ENCODE measurements around the gene MMGT1.
A peak's percentile ranks its signal among the peaks of the same experiment; 100 is the strongest.

Gene MMGT1

DNA sequence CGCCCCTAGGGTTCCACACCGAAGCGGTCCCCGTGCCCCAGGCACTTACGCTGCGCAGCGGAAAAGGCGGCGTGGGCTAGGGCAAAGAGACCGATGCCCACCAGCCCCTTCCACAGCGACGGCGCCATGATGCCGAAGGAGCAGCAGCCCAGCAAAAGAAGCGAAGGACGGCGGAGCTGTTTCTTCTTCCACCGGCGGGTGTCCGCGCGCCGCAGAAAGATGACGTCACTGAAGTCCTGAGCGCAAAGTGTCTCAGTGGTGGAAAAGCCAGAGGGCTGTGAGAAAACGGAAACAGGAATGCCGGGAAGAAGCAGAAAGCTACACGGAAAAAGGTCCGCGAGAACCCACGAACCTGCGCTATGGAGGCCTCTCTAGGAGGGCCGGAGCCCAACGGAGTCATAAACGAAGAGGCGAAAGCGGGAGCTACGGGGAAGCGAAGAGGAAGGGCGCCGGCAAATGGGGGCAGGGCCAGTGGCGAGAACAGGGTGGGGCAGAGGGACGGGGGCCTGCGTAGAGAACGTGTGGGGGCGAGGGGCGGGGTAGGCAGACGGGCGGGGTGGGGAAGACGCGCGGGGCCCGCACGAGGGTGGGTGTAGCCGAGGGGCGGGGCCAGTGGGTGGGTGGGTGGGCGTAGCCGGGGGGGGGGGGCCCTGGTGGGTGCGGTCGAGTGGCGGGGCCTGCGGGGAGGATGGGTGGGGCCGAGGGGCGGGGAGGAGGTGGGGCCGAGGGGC lies at the start of gene MMGT1:
Gene MMGT1, minus strand, starts transcription at position 441 of the 731 bp plus-strand sequence. Its CDS starts 313 bp downstream, at position 128.
- DNase-seq: peak; percentile 93

DNA sequence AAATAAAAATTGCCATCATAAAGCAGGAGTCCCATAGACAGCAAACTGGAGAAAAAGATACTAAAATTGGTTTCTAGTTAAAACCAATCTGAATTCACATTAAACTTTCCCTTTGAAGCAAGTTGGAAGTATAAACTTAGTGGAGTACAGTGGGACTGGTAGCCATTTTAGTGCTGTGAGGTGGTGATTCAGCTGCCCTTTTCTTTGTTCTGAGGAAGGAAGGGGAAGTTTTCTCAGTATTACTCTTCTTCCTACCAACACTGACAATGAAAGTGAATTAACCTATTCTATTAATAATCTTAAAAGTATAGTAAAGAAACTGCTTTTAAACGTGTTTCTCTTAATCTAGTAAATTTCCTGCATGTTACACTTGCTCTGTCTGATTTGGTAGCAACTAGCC lies 48.1 kb upstream of the MMGT1 start:
- DNase-seq: no peak

DNA sequence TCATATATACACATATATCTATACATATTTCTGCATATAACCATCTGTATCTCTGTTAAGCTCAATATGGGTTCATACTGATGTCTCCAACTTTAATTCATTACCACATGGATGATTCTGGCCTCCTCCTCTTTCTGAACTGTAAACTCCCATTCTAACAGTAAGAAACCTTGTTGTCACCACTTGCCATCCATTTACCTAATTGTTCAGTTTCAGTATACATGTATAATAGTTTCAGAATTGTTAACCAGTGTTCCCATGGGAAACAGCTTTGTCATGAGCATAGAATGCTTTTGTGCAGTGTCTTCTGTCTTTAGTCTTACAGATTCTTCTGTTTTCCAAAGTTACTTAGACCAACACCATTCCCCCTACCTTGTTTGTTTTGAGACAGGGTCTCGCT lies 47.4 kb upstream of the MMGT1 start:
- no peak for DNase-seq

DNA sequence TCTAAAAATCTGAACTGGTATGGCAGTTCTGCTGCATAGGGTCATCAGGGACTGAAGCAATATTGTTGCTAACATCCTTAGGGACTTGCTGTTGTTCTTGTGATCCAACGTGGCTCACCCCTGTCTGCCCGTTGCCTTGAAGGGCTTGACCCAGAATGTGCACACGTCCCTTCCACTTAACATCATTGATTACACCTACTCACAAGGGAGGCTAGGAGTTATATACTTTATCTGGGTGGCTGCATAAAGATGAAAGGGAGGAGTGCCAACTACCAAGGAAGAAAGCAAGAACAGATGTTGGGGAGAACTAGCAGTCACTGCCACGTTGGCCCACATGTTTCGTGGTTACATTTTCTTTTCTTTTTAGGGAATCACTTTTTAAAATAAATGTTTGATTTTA lies 45.4 kb upstream of the MMGT1 start:
- DNase-seq: no peak

DNA sequence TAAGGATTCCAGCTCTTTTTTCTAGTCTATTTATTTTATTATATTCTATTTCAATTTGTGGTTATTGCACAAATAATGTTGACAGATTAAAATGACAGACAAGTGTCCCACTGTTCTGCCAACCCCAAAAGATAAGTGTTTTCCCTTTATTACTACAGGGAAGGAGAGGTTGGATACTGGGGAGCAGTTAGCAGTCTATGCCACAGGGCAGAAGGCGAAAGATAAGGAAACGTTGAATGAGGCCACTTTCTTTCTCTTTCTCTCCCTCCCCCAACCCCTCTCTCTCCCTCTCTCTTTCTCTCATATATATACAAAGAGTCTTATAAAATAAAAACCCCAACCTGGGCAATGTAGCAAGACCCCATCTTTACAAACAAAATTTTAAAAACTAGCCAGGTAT lies 43.1 kb upstream of the MMGT1 start:
- no peak for DNase-seq

DNA sequence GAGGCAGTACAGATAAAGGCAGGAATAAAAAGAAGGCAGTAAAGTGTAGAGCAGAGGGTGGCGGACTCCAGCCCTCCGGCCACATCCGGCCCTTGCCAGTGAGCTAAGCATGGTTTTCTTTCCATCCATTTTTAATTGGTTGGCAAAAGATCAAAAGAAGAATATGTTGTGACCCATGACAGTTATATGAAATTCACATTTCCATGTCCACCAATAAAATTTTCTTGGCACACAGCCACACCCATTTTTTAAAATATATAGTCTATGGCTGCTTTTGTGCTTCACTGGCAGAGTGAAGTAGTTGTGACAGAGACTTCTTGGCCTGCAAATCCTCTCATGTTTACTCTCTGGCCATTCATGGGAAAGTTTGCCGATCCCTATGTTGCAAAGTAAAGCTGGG lies 41.2 kb upstream of the MMGT1 start:
- no peak for DNase-seq

DNA sequence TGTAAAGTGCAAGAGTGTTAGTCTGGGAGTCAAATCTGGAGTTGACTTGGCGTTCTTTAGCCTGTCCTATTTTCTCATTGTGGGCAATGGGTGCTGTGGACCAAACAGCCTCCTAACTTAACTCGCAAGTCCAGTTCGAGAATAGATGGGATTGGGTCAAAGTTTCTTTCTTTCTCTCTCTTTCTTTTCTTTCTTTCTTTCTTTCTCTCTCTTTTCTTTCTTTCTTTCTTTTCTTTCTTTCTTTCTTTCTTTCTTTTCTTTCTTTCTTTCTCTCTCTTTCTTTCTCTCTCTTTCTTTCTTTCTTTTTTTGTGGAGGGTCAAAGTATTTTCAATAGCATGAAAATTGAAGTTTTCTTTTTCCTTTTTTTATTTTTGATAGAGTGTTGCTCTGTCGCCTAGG lies 14.5 kb upstream of the MMGT1 start:
- DNase-seq: no peak

DNA sequence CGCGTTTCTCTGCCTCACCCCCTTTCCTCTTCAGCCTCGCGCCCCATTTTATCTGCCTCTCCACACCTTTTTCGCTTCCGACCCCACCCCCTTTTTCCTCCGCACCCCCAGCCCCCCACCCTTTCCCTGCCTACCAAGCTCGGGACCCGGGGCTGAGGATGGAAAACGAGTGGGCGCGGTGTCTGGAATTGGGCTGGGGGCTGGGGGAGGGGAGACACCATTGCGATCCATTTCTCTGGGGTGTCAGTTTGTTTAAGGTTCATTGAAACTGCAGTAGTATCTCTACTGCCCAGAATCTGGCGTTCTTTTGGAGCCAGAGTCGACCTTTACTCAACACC lies 12.2 kb upstream of the MMGT1 start:
- no peak for DNase-seq

DNA sequence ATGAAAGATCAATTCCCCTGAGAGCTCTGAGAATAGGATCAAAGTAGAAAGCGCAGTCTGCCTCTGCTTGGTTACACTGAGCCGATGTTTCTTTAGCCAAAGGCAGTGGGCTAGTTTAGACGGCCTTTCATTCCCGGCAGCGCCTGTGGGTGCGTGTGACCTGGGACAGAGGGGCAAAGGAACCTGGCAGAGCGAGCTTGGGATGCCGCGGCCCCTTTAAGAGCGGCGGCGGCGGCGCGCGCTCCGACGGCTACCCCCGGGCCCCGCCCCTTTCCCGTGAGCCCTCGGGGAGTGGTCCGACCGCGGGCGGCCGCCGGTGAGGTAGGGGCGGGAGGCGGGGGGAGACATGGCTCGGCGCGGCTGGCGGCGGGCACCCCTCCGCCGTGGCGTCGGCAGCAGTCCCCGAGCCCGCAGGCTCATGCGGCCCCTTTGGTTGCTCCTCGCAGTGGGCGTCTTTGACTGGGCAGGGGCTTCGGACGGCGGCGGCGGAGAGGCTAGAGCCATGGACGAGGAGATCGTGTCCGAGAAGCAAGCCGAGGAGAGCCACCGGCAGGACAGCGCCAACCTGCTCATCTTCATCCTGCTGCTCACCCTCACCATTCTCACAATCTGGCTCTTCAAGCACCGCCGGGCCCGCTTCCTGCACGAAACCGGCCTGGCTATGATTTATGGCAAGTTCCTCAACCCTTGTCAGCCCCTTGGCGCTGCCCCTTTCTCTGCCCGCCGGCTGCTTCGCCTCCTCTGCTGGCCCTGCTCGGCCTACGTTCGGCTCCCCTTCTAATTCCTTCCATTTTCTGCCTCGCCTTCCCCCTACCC lies 11.6 kb upstream of the MMGT1 start, which contains the start of gene SLC9A6:
Gene SLC9A6, plus strand, starts transcription at position 279 of the 816 bp plus-strand sequence. Its CDS starts 224 bp downstream, at position 503.
- peak; percentile 73 for DNase-seq

DNA sequence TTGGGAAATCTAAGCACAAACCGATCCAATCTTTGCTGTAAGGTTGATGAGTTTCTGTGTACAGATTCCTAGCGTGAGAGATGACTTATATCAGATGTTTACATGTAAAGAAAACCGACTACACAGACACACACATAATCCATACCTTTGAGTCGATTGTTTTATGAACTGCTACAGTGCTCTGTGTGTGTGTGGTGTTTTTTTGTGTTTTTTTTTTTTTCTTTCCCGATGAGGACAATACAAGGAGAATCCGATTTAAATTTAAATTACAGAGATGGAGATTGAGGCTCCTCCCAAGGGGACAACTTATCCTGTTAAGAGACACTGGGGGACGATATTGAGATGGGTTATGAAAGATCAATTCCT lies 11.0 kb upstream of the MMGT1 start:
- no peak for DNase-seq

DNA sequence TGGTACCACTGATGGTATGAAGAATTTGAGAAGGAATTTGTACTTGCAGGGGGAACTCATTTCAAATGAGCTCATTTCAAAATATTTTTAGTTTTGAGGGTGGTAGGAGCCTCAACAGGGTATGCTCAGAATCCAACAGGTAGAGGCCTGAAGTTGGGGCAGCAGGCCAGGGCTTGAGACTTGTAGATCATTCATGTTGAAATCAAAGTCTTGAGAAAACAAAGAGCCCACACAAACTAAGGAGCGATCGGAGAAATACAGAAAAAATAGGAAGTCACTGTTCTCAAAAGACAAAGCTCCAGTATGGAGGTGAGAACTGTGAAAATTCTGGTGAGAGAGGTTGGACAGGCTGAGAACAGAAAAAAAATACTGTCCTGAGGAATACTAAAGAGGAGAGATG lies 10.5 kb upstream of the MMGT1 start:
- DNase-seq: no peak

DNA sequence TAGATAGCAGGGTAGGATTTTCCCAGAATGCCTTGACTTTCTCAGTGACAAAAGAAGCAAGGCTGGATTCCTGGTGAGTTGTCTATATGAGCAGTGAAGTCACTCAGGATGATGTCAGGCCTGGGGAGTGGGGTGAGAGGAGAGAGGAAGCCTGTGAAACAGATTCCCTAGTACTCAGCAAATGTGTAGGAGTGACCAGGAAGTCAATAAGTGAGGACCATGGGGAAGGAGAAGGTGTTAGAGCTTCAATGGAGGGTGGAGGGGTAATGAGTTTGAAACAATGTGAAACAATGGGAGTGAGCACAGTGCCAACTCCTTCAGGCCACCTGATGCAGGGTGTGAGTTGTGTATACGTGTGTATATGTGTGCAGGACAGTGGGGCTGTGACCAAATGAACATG lies 9.1 kb upstream of the MMGT1 start:
- DNase-seq: no peak

DNA sequence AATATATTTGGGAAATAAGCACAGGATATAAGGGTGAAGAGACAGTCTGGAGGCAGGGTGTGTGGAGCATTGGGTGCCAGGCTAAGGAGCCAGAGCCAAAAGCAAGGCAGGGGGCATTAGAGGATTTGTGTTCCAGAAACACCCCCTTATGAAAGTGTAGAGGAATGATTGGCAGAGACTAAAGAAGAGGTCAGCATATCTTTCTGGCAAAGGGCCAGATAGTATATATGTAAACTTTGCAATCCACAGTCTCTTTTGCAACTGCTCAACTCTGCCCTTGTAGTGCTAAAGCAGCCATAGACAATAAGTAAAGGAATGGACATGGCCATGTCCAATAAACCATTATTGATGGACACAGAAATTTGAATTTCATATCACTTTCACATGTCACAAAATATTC lies 7.9 kb upstream of the MMGT1 start:
- no peak for DNase-seq

DNA sequence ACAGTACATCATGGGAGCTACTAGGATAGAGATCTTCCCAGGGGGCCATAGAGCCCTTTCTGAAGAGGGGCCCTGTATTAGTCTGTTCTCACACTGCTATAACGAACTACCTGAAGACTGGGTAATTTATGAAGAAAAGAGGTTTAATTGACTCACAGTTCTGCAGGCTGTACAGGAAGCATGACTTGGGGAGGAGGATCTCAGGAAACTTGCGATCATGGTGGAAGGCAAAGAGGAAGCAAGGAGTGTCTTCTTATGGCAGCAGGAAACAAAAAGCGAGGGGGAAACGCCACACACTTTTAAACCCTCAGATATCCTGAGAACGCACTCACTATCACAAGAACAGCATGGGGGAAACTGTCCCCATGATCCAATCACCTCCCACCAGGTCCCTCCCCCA lies 7.2 kb upstream of the MMGT1 start:
- no peak for DNase-seq

DNA sequence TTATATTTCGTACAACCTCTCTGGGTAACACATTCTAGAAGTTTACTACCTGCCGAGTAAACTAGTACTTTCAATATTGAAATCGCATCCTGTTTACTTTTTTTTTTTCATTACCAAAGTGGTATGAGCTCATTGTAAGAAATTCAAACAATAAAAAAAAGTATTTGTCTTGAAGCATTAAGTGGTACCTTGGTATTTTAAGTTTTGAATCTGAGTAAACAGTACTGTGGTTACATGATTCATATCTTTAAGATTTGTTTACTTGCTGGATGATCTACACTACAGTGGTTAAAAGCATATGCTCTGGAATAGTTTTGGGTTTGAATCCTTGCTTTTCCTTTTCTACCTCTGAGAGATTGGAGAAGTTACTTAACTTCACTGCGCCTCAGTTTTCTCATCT lies 3.8 kb upstream of the MMGT1 start:
- no peak for DNase-seq

DNA sequence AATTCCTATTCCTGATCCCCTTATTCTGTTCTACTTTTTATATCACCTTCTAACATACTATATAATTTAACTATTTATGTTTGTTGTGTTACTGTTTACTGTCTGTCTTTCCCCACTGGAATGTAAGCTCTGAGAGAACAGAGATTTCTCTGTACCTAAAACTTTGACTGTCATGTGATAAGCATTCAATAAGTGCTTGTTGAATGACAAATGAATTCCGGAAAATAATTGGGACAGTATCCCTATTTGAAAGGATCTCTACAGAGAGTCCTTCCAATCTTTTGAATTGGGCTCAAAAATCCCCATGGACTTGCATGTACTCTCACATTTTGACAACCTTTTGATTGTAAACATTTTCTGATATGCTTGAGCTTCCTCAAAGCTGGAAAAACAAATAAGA lies 1.6 kb upstream of the MMGT1 start:
- DNase-seq: no peak

DNA sequence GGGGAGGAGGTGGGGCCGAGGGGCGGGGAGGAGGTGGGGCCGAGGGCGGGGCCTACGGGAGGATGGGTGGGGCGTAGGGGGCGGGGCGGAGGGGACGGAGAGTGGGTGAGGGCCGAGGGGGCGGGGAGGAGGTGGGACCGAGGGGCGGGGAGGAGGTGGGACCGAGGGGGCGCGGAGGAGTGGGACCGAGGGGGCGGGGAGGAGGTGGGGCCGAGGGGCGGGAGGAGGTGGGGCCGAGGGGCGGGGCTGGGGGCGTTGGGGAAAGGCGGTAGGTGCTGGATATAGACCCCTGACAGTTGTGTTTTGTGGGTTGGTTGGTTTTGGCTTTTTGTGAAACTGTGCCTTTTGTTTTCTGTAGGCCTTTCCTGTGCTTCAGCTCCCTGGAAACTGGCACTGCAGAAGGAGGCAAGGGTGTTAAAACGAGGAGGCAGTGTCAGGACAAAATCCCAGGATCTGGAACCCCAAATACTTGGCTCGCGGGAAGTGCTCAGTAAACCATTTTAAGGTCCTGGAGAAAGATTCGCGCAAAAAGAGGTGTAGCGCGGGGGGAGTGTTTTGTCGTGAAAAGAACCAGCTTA lies 580 bp upstream of the MMGT1 start:
- DNase-seq: peak; percentile 50

DNA sequence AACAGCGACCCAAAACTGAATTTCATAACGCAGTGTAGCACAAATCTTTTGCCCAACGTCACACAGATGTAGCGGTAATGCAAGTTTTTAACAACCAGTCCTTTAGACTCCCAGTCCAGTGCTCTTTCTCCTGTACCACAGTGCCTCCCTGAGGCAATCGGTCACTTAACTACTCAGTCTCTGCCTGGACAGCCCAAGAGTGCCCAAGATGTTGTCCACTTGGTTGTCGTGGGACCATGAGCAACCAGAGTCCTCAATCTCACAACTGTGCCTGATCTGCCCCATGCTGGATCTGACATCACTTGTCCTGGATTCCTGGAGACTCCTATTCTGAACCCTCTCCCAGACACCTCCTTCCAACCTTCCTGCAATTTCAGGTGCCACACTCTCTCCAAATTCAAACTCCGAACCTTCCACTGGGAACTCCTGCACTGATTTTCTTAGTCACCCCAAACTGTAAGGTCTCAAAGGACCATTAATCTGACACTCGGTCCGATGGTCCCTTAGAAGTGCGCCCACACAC lies 702 bp downstream of the MMGT1 start:
- no peak for DNase-seq

DNA sequence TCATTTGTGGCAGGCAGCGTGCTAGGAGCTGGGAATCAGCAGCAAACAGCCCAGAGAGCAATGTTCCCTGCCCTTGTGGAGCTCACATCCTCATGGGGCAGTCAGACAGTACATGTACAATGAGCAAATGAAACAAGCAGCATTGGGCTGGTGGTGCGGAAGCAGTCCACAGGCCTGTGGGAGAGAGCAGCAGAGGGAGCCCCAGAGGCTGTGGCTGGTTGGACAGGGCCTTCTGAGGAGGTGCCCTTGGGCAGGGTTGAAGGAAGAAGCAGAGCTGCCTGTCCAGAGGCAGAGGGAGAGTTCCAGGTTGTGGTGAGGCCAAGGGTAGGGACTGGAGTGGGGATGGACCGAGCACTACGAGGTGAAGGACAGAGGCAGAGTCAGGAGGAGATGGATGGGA lies 22.5 kb downstream of the MMGT1 start:
- no peak for DNase-seq

DNA sequence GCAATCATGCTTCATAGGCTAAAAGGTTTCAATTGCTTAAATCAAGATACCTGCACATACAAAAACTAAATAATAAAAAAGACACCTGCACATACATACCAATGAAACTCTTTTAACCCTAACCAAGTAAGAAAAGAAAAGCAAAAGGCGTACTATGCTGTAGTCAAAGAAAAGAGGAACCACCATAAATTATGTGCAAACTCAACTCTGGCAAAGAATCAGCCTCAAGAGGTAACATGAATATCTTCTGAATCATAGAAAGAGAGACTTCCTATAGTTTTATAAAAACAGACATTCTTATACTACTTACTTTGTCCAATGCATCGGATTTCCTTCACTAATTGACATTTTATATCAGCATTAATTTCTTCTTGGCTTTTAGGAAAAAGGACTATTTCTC lies 29.3 kb downstream of the MMGT1 start:
- no peak for DNase-seq

DNA sequence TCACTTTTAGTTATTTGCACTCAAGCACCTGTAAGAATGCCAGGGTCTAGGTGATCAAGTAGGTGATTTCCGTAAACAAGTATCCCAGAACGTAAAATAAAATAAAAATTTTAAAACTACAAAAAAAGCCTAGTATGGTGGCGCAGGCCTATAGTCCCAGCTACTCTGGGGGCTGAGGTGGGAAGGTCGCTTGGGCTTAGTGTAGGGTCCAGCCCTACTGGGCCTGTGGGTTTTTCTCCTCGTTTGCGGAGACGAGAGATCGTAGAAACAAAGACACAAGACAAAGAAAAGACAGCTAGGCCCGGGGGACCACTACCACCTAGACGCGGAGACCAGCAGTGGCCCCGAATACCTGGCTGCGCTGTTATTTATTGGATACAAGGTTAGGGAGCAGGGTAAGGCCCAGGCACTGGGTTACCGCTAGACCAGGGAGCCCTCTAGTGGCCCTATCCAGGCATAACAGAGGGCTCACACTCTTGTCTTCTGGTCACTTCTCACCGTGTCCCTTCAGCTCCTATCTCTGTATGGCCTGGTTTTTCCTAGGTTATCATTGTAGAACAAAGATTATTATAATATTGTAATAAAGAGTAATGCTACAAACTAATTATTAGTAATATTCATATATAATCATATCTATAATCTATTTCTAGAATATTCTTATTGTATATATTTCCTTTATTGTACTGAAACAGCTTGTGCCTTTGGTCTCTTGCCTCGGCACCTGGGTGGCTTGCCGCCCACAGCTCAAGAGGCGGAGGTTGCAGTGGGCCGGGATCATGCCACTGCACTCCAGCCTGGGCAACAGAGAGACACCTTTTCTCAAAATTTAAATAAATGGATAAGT lies 41.9 kb downstream of the MMGT1 start:
- peak; percentile 54 for DNase-seq

DNA sequence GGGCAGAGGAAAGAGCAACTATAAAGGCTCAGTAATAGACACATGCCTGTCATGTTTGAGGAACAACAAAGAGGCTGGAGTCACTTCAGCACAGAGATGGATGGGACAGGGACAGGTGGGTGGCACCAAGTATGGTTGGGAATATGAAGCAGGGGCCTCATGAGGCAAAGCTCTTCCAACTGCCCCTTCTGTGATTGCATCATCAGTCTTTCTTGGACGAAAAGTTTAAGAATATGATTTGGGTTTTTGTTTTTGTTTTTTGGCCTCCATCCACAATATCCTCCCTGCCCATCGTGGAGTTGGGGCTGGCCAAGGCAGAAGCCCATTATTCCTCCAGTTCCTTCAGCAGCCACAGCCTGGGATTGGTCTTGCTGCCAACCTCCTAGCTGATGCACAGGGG lies 45.9 kb downstream of the MMGT1 start:
- no peak for DNase-seq

DNA sequence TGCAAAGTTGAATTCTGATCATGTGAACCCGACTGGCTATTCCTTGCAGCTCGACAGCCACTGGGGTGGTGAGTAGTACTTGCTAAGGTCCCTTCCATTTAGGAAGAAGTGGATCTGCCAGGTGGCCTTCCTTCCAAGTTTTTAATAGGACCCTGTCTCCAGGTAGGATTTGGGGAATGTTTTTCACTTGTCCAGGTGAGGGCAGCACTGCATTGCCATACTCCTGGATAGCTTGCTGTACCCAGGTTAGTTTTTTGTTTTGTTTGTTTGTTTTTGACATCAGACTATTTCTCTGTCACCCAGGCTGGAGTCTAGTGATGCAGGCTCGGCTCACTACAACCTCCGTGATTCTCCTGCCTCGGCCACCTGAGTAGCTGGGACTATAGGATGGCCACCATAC lies 50.4 kb downstream of the MMGT1 start:
- no peak for DNase-seq
